CD4-positive, alpha-beta T cell treated with Interleukin-4 for 4 hours (primary cell): ENCODE data around the gene ARPC2.
A peak's percentile ranks its signal among the peaks of the same experiment; 100 is the strongest.

Experiments used
- DNase-seq: peaks from one replicate; pipeline ENCODE4 v3.0.0-alpha.2; 2020

ARPC2 gene

DNA sequence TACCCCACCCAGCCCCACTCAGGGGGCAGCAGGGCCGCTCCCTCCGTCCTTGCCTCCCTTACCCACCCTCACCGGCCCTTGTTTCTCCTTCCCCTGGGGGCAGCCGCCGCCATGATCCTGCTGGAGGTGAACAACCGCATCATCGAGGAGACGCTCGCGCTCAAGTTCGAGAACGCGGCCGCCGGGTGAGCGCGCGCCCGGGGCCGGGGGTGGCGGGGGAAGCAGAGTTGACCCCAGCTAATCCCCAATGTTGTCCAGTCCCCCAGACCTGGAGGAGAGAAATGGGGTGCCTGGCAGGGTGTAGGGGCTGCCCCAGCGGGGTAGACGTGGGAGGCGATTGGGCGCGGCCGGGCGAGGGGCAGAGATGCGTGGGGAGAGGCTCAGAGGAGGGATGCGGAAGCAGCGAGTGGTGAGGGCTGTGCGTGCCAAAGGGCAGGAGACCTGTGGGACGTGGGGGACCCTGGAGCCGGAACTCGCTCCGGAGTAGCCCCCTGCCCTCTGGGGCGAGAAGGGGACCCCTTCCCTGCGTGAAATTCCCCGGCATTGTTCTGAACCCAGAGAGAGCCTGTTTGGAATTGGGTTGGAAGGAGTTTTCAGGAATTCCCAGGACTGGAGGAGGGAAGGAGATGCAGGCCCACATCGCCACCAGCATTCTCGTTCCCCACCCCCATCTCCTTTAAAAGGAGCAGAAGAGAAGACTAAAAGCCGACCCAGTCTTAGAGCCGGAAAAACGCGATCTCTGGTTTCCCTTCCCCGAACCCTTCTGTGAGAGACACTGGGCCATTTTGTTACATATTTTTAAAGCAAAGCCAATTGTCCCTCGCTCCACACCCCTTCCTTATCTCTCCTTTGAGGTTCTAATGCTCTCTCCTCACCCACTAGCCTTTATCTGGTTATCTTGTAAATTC is 625 bp downstream of the ARPC2 start:
- peak; percentile 56 for DNase-seq

DNA sequence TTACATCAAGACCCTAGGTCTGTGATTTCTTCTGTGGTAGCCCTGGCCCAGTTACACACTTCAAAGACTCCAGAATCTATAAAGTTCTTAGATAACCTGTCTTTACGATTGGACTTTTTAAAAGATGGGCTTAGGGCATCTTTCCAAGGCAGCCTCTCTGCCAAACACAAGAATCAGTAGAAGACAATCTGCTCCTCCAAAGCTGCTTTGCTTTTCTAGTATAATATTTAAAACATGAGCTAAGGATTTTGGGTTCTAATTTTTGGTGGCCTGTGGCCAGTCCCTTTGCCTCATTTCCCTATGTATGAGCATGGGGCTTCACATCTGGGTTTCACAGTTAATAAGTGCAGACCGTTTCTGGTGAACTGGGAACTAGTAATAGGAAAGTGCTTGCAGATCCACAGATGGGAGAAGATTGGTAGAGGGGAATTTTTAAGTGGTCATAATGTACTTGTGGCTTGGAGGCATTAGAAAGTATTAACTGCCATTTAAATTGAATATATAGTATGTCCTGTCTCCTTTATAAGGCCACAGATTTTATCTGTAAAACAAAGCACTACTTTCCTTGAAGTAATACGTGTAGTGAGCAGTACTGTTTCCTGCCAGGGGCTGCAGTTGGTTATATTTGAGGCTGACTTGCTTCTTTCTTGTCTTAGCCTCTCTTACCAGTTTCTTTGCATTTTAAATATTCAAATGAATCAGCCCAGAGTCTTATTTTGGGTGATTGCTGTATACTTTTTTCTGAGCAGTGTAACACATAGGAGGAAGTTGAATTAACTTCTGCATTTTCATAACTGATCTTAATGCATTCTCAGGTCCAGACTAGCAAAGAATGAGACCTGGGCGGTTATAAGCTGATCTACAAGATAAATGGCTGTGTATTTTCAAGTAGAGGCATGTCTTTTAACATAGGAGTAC is 1.5 kb downstream of the ARPC2 start:
- DNase-seq, result peak; percentile 62

DNA sequence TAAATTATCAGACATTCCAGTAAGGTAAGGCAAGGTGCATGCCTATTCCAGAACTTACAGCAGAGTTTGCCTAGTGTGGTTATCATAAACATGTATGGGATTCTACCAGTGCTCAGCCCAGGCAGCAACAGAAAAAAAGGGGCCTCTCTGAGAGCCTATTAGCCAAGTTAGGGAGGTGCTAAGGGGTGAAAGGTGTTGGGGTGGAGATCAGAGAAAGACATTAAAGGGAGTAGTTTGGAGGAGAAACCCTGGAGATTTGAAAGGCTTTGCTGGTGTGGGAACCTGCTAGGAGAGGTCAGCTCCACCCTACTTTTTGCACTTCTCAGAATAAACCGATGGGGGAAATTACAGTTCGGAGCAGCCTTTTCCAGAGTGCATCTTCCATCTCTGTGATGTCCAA is 2.9 kb downstream of the ARPC2 start:
- DNase-seq, result peak; percentile 13

DNA sequence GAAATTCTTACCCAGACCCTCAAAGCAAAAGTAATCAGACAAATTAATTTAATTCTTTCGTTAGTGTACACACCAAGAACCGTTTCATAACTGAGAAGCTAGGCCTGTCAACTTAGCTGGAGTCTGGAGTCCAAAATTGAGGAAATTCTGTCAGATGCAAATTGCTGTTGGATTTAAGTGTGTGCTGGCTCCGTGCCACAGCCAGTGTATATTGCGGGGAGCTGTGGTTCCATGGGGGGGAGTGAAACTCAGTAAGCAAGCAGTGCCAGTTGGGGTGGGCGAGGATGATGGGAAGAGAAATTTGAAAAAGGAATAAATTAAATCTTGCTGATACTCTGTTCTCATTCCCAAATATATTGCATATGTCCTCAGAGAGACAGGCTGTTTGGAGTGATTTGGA is 4.0 kb downstream of the ARPC2 start:
- DNase-seq, result no peak

DNA sequence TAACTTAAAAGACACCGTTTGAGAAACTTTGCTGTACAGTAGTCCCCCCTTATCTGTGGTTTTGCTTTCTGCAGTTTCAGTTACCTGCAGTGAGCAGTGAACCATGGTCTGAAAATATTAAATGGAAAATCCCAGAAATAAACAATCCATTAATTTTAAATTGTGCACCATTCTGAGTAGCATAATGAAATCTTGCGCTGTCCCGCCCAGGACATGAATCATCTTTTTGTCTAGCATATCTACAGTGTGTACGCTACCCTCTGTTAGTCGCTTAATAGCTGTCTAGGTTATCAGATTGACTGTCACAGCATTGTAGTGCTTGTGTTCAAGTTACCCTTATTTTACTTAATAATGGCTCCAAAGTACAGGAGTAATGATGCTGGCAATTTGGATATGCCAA is 6.1 kb downstream of the ARPC2 start:
- DNase-seq, result peak; percentile 61

DNA sequence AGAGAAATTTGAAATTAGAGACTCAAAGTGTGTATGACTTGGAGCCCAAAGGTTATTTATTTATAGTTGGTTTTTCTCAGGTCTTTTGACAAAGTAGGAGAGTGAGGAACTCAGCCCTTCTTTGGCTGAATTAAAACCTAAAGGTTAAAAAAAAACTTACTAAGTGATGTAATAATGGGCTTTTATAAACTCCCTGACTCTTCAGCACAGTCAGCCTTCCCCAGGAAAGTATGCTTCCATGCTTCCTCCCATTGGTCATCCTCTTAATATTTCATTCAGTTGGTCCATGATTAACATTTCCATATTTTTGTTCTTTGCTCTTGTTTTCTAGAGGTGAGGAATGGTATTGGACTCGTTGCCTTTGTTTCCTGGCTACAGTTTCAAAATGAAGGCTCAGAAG is 7.2 kb downstream of the ARPC2 start:
- no peak for DNase-seq

DNA sequence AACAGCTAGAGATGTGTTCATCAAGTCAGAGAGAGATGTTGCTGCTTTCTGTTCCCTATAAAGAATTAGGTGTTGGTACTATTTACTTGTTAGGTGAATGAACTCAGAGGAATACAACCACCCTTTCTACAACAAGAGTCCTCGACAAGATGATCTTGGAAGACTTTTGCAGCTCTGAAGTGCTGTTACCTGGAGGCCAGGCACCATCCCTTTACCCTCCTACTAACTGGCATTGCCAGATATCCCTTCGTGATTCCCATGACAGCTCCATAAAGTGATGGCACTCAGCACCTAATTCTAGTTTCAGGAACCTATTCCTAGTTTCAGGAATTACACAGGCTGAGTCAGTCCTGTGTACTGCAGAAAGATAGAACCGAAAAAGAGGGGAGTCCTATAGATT is 9.9 kb downstream of the ARPC2 start:
- no peak for DNase-seq

DNA sequence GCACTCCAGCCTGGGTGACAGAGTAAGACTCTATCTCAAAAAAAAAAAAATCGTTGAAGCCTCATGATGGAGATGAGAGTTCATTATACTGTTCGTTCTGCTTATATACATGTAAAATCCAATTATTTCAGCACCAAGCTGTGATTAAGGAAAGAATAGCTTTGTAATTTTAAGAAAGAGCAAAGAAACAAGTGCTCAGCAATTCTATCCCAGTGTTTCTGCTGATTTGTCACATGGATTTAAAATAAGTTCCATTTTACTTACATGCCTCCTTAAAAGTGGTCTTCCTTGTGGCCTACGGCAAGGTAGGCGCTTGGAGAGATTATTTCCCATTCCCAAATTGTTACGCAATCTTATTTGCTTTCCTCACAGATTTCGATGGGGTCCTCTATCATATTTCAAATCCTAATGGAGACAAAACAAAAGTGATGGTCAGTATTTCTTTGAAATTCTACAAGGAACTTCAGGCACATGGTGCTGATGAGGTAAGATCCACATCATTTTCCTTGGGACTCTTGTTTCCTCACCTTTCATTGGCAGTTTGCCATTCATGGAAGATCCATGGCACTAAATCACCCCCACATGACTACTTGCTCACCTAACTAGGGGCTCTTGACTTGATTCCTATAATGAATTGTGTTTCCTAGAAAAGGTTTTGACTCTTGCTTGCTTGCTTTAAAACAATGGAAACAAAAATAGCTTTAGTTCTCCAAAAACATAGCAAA is 11.5 kb downstream of the ARPC2 start:
- no peak for DNase-seq

DNA sequence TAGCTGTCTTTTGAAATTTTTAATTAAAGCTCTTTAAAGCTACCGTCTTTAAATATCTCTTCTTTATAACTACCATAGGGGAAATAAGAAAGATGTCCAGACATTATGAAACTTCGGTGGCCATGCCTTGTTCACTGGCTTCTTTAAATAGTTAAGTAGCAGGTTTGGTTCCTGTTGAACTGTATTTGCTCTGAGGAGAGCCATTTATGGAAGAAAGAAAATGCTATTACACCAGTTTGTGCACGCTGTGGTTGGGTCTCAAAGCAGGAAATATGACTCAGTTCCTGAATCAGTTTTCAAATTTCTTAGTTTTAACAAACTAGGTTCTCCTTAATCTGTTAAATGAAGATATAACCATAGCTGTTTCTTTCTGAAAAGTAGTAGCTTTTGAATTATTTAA is 12.2 kb downstream of the ARPC2 start:
- peak; percentile 77 for DNase-seq

DNA sequence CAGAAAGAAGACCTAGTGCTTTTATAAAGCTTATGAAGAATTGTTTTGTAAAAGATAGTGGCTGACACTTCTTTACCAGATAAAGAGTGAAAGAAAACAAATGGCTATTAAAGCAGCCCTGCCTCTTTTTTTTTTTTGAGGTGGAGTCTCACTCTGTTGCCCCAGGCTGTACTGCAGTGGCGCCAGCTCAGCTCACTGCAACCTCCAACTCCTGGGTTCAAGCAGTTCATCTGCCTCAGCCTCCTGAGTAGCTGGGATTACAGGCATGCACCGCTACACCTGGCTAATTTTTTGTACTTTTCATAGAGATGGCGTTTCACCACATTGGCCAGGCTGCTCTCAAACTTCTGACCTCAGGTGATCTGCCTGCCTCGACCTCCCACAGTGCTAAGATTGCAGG is 12.9 kb downstream of the ARPC2 start:
- DNase-seq, result no peak

DNA sequence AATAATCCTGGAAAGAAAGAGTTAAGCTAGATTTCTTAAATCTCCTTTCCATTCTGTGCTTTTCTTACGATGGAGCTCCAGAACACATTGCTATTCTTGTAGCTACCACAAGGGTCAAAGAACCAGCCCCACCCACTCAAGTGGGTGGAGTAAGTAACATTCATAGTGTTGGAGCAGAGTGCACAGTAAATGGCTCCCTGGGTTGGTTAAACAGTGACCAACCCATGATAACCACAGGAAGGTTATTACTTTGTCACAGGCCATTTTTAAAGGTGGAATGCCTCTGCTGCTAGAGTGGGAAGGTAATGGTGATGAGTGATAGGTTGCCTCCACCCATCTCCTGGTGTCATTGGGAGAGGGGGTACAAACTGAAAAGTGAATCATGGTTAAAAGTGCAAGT is 13.9 kb downstream of the ARPC2 start:
- peak; percentile 63 for DNase-seq

DNA sequence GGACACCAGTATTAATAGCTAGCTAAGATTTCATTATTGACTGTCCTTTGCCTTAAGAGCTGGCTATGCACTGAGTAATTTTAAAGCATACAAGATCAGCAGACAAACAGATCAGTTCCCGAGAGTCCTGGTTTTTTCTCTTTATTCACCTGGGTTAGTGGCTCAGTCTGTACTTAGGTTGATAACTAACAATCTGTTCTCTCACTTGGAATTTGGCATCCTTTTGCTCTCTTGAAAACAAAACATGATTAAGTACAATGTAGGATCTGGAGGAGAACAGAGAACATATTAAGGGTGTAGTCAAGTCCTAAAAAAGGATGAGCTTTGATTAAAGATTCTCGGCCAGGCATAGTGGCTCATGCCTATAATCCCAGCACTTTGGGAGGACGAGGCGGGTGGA is 16.6 kb downstream of the ARPC2 start:
- no peak for DNase-seq

DNA sequence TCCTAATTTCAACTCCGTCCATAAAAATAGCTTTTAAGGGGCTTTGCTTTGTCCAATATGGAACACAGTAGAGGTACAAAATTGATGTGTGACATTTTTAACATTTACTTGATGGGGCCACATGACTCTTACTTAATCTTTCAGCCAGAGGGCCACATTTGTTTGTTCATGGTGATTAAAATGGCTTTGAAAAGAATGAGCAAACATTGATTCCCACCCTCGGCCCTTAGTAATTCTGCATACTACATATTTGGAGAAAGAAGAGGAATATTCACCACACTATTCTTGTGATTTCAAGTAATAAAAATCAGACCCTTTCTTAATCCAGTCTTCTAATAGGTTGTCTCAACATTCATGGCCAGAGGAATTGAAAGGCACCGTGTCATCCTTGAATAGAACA is 17.5 kb downstream of the ARPC2 start:
- DNase-seq, result no peak

DNA sequence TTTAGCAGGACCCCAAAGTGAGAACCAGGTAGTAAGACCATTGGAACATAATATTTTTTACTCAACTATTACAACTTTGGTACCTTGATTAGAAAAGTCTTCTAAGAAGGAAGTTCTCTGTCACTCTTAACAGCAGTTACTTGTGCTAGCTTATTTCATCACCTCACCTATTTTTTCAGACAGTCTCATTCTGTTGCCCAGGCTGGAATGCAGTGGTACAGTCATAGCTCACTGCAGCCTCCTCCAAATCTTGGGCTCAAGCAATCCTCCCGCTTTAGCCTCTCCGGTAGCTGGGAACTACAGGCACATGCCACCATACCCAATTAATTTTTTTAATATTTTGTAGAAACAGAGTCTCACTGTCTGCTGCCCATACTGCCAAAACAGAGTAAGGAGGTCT is 18.0 kb downstream of the ARPC2 start:
- no peak for DNase-seq

DNA sequence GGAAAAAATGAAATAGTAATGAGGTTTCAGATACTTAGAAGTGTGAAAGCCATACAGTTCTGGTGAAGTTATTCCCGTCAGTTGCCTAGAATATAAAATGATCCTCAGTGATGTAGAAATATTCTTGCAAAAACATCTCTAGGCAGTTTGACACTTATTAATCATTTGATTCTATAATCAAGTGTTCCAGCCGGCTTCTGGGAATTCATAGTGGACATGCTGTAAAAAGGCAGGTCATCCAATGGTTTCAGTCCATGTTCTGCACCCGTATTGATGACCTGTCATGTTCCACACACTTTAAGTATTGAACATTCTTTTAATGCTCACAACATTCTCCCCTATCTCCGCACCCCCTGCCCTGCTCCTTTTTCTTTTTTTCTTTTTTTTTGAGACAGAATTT is 19.8 kb downstream of the ARPC2 start:
- no peak for DNase-seq

DNA sequence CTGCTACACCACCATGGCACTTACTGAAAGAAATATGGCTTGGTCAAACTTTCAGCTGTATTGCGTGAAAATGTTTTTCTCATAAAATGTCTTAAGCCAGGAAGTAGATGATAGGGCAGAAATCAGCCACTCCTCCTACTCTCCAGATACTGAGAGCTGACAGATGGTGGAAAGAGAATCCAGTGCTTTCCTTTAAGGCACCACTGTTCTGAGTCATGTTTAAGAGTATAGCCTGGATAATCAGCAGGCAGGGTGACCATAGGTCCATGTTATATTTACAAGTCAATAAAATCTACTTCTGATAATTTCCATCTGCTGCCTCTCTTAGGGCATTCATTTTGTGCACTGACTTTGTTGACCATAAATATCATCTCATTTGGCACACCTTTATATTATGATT is 21.9 kb downstream of the ARPC2 start:
- DNase-seq, result no peak

DNA sequence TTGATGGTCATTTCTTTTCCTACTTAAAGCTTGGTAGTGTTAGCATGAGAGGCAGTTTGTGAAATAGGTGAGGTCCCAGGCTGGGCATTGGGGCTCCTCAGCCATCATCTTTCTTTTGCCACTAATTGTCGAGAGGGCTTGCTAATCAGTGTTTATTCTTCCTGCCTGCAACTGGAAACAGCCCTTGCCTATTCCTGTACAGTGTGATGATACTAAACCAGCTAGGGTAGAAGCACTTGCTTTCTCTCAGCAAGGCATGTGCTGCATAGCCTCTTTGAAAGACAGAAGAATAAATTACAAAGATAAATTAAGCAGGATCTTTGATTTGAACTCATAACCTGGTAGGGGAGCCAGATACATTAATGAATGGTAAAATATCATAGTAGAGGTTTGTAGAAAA is 27.2 kb downstream of the ARPC2 start:
- DNase-seq, result no peak

DNA sequence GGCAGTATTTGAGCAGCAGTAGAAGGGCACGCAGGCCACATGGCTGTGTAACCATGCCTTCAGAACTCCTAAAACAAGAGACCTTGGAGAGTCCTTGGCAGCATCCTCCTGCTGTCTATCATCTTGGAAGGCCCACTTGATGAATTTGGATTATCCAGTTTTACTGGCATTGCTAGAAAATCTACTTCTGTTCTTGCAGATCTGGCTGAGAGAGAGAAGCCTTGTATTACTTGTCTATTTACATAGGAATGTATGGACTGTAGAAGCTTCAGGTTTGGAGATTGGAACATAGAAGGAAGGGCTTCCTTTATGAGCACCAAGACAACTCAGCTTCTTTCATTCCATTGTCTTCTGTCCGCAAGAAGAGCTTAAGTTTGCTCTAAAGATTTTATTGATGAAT is 27.7 kb downstream of the ARPC2 start:
- no peak for DNase-seq

DNA sequence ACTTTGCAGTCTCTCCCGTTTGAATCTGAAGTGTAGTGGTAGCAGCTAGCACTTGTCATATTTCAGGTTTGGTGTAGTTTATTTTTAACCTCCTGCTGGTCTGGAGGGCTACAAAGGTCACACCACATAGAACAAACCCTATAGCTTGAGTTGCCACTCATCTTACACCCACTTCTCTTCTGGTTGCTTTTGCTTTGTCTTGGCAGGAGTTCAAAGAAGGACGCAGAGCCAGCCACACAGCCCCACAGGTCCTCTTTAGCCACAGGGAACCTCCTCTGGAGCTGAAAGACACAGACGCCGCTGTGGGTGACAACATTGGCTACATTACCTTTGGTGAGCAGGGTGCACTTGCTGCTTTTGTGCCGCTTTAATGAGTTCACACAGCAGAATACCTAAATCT is 28.2 kb downstream of the ARPC2 start:
- no peak for DNase-seq

DNA sequence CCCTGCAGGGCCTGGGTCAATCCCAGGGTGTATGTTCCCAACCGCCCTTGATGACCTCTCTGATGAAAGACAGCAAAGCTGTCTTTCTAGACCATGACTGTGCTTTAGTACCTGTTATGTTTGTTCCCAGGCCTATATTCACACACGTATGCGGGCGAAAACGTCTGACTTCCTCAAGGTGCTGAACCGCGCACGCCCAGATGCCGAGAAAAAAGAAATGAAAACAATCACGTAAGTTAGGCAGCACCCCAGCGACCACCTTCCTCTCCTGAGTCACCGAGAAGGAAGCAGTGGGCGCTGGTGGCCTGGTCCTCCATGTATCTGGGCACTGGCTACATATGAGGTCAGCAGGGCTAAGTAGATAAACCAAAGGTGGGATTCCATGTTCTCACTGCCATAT is 32.7 kb downstream of the ARPC2 start:
- DNase-seq, result no peak

DNA sequence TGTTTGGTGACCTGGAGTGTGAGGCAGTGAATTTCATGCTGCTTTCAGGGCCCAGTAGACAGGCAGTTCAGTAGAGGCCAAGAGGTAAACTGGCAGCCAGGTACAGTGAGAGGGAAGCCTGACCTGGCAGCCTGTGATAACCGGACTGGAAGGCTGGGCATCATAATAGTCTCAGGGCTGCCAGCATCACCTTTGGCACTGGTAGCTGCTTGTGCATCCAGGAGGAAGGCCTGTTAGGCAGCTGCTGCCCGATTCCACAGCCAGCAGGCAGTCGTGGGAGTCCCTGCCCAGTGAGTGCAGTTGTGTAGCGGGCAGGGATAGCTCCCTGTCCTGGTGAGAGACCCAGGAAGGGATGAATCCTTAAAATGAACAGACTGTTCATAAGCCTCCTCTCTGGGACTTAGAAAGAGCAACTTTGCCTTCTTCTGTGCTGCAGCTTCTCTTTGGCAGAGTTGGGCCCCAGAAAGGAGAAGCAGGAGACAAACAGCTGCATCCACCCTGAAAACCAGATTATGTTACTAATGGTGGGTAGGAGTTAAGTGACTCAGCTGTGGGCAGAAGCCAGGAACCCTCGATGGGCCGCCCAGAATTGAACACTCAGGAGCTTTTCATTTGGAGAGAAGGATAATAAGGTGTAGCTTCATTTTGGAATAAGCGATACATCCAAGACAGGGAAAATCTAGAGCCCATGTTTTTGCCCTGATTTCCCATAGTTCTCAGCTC is 35.7 kb downstream of the ARPC2 start:
- no peak for DNase-seq

DNA sequence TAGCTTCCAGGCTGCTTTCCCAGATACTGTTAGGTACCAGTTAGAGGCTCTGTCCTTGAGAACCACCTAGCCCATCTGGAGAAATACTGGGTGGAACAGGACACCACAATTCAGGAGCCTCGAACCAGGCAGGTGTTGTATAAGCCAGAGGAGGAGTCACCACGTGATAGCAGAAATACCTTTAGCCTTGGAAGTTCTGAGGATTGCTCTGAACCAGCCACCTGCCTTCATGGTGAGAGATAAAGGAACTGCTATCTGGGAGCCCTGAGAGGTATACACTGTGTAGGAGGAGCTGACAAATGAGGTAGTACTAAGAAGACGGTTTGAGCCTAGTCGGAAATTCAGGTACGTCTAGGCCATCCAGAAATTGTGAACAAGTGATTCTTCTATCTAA is 36.2 kb downstream of the ARPC2 start:
- no peak for DNase-seq

DNA sequence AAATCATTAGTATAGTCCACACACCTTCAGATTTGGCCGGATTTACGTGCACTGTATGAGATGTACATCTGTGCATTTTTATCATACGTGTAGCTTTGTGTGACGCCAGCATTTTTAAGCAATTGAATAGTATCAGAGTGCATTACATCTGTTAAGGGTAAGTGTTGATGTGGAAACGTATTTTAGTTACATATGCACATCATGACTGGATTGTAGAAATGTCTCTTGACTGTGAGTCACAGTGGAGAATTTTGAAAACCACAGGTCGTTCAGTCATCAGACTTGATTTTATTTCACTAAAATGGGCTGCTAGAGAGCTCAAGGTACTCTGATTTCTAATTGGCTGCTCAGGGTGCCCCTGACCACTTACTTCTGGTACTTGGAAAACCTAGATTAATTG is 38.5 kb downstream of the ARPC2 start:
- peak; percentile 15 for DNase-seq
